ENCODE results near the gene C10orf62.

C10orf62 gene

DNA sequence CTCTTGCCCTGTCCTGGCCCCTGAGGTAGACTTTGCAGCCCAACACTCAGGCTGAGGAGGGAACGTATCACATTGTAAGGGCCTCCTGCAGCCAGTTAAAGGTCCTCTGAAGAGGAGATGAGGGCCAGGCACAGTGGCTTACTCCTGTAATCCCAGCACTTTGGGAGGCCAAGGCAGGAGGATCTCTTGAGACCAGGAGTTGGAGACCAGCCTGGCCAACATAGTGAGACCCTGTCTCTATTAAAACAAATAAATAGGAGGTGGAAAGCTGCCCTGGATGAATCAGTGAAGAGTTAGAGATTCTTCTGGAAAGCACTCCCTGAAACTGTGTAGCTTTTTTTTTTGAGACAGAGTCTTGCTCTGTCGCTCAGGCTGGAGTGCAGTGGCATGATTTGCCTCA lies 2.3 kb upstream of the C10orf62 start:
- no peak for DNase-seq

DNA sequence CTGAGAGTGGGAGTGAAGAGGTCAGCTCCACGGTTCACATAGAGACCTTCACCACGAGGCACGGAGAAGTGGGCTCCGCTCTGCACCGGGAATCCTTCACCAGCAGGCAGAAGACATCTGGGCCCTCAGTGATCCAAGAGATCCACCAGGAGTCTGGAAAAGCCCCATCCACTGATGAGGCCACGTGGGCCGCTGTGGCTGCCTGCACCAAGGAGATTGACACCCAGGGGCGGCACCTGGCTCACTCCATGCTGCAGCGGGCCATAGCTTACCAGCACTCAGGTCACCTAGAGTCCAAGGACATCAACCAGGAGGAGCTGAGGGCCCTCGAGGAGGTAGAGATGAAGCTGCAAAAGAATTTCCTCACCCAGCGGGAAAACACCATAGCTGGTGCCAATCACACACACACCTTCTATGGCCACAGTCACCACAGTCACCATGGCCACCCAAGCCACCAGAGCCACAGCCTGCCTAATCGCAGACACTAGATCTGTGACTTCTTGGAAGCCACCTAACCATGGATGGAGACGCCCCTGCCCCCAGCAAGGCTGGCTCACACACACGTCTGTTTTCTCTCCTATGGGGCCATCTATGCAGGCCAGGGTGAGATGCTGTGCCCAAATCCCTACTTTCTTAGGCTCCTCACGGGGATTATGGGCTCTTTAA lies 694 bp downstream of the C10orf62 start:
- no peak for DNase-seq

DNA sequence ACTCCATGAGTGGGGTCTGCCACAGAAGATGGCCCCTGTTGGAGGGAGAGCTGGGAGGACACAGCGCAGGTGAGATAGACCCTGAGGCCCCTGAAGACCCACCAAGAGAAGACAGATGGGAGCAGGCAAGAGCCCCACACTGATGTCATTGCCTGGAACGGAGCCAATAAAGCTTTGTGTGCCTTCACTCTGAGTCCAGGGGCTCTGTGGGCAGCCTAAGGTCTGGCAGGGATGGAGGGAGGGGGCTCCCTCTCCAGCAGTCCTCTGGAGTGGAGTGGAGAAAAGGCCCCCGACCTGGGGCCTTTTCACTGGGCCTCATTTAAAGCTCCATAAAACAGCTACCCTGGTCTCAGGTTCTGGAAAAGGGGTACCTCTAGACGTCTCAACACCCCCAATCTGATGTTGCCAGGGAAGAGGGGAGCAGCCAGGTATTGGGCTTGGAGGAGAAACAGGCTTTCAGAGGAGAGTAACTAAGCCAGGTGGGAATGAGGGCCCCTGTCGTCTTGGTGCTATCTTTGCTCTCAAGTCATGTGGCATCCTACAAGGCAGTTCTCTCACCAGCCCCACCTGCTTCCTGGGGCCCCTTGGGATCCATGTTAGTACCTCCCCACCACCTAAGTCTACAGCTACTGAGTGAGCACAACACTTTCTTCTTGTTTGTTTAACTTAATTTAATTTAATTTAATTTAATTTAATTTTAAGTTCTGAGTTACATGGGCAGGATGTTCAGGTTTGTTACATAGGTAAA lies 1.4 kb downstream of the C10orf62 start:
- no peak for DNase-seq

DNA sequence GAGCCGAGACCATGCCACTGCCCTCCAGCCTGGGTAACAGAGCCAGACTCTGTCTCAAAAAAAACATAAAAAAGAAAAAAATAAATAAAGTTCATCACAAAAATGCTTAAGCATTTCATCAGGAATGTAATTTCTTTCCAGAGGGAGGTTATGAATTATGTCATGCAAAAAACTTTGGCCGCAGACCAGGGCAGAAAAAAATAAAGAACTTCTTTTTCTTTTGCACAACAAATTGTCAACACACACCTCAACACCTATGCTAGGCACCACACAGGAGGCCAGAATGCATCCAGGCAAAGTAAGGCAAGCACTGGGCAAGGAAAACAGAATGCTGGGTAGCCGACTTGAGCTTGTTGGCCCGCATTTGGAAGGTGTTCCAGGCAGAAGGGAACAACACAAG lies 3.9 kb downstream of the C10orf62 start:
- DNase-seq = no peak

DNA sequence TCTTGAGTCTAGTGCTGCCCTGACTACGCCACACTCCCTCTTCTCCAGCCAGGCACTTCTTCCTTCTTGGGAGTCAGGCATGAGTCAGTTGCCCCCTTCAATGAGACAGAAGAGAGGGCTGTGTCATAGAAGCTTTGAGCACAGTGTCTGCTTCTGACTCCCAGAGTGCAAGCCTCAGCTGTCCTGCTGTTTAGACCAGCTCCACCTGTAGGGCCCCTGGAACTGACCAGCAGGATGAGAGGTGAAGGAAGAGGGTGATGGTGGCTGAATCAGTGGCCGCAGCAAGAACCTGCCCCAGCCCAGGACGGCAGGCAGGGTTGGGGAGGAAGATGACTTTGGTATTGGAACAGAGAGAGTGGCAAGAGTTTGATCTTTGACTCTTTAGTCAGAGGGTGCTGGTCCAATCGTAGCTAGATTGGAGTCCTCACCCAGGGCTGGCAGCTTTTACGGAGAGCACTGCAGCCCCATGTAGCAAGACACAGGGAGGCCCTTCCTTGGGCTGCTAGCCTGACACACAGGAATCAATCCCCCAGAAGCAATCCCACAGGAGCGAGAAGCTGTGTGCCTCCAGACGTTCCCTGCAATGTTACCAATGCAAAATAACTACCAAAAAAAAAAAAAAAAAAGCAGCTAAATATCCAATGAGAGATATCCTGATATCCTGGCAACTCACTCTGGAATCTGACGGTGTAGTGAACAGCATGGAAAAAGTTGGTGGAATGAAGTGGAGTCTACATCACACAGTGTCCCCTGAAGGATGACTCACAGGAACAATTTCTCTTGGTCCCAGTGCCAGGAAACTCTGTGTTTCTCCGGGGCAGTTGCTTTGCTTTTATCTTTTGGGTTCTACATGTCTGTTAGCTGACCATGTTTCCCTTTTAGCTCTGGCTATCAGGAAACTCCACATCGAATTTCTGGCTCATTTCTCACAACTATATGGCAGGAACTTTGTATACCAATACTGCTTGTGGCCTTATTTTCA lies 6.9 kb downstream of the C10orf62 start:
- DNase-seq = no peak

DNA sequence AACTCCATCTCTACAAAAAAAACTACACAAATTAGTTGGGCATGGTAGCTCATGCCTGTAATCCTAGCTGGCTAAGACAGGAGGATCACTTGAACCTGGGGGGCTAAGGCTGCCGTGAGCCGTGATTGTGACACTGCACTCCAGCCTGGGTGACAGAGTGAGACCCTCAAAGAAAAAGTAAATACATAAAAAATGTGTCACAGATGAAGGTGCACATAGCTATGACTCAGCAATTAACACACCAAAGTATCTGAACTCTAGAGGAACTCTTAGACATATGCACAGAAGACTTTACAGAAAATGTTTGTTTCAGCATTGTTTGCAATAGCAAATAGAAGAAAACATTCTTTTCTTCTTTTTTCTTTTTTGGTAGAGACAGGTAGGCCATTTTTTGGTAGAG lies 8.3 kb downstream of the C10orf62 start:
- DNase-seq = no peak

DNA sequence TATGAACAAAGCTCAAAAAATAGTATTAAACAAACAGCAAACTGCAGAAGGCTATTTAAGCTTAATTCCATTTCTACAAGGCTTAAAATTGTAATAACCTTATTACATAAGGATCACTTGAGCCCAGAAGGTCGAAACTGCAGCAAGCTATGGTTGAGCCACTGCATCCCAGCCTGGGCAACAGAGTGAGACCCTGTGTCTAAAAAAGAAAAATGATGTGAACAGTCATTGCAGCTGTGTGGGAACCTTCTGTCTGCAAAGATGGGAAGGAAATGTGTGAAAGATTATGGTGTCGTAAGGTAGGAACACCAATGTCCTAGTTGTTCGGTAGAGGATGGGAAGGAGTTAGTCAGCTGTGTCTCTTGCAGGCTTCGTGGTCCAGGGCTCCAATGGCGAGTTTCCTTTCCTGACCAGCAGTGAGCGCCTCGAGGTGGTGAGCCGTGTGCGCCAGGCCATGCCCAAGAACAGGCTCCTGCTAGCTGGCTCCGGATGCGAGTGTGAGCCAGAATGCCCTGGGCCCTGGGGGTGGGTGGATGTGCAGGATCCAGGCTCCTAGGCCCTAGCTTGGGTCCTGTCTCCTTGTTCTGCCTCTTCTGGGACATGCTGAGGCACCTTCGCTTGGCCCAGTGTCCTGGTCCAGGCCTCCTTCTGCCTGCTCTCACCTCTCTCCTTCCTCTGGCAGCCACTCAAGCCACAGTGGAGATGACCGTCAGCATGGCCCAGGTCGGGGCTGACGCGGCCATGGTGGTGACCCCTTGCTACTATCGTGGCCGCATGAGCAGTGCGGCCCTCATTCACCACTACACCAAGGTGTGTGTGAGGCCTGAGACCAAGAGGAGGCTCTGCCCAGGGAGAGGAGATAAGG lies 9.1 kb downstream of the C10orf62 start:
- DNase-seq = no peak

DNA sequence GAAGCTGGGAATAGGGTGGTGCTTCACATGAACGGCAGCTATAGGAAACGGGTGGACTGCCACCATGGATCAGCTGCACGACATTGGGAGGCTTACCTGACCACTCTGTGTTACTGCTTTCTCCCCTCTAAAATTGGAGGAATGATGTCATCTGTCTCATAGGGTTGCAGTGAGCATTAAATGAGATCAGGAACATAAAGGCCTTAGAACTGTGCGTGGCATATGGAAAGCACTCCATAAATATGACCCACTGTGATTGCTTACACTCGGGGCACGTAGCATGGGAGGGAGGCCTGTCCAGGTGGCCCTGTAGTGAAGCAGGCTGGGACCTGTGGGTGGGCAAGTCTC lies 9.7 kb downstream of the C10orf62 start:
- no peak for DNase-seq

DNA sequence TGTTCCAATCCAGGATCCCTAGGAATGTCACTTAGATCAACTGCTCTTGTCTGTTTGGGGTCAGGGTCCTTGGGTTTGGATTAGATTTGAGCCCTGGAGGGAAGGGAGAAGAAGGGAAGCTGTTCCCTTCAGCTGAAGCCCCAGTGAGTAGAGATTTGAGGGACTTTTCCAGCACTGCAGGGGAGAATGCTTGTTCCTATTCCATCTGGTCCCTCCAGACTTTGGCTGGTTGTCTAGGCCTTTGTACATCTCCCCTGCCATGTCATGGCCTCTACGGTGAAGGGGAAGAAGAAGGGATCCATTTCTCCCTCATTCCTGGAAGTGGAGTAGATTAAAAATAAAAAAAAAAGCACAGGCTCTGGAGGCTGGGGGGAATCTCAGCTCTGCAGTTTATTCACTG lies 11.1 kb downstream of the C10orf62 start:
- no peak for DNase-seq

DNA sequence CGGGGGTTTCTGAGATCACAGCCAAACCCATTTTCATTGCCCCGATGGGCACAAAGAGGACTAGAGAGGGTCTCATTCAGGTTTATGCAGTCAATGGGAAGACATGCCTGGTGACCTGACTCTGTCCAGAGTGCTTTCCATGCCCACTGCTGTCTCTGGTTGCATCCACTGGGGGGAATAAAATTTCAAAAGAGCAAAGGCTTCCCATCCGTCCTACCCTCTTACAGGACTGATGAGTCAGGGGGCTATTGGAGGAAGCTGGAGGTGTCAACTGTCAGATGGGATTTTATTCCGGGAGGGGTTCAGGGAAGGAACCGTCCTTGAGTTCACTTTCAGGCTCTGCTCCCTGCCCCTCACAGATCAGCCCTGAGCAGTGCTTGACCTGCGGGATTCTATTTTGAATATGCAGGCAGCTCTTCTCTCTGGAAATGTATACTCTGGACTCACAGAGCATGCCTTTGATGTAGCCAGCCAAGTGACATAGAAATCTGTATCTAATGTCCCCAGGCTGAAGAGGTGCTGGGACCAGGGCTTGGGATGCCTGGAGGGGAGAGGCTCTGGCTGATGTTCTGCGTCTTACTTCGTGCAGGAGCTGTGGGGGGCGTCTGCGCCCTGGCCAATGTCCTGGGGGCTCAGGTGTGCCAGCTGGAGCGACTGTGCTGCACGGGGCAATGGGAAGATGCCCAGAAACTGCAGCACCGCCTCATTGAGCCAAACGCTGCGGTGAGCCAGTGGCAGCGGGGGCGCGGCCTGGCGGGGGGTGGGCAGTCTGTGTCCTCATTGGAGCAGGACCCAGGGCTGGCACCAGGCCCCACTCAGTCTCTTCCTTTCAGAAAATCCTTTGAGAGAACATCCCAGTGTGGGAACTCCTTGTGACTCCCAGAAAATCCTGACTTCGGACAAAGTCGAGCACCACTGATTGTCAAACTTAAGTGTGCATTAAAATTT lies 12.0 kb downstream of the C10orf62 start:
- DNase-seq = no peak

DNA sequence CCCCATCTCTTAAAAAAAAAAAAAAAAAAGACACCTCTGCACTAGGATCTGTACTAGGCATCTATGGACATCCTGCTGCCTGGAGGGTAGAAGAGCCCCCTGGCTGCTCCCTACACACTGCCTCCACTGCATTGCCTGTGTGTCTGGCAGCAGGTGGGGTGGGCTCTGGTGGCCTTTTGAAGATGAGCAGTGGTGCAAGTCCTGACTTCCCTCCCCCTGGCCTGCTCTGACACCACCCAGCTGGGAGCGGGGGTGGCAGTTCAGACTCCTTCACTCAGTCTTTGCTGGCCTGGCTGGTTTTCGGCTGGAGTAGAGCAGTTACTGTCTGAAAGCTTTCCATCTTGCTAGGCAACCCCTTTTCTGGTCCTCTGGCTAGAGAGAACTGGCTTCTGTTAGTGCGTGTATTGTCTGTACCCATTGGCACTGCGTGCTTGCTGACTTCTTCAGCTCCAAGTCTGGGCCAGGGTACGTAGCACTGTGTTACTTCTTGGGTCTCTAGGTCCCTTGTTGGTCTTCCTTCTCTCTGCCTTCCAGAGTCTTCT lies 17.6 kb downstream of the C10orf62 start:
- no peak for DNase-seq

DNA sequence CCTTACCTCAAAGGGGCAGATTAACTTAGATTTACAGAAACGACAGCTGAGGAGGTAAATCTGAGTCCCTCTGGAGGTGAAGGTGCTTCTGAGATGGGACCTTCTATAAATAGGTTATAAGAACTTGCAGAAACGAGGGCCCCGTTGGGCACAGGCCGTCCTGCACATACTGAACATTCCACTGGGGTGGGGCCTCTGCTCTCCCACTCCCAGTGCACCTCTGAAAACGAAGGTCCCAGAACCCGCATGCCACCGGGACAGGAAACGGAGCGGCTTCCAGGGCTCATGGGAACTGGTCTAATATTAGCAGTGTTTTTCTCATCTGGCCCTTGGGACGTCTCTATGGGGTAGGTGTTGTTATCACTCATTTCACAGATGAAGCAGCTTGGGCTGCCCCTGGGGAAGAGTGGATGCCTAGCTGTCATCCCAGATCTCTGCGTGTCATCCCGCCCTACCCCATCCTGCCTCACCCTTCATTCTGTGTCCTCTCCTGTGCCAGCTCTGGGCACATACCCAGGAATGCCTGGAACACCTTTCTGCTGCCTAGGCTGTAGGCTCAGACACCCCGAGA lies 19.6 kb downstream of the C10orf62 start:
- DNase-seq = no peak

DNA sequence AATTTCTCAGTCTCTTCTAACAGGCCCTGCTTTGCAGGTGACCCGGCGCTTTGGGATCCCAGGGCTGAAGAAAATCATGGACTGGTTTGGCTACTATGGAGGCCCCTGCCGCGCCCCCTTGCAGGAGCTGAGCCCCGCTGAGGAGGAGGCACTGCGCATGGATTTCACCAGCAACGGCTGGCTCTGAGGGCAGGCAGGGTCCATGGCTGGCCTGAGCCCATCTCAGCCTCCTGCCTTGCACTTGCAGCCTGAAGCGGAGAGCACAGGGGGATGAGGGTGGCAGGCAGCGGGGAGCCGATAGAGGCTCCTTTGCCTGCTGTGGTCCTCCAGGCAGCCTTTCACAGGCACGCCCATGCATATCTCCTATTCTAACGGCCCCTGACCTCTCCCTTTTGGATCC lies 22.0 kb downstream of the C10orf62 start:
- DNase-seq = no peak

DNA sequence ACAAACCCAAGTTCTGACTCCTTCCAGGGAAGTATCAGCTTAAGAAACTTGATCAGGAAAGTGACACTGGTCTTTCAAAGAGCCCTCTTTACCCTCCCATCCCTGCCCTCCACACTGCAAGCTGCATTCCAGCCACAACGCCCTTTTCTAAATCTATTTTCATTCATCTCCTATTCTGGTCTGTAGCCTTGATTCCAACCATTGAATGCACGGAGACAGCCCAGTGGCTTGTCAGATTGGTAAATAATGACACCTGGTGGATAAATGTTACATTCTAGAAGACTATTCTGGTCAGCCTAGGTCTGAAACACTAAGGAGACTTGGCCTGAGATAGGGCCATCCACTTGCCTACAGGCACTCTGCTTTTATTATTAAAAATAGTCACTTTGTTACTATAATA lies 22.9 kb downstream of the C10orf62 start:
- DNase-seq = no peak

DNA sequence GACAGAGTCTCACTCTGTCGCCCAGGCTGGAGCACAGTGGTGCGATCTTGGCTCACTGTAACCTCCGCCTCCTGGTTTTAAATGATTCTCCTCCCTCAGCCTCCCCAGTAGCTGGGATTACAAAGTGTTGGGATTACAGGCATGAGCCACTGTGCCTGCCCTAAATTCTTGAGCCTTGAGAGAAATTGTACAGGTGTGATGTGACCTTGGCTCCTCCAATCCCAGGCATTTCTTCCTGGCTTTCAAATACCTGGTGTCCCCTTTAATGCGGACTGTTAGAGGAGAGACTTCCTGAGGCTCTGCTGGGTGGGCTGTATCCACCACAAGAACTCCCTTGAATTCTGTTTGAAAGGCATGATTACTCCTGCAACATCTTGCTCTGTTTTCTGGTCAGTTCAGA lies 28.8 kb downstream of the C10orf62 start:
- no peak for DNase-seq

DNA sequence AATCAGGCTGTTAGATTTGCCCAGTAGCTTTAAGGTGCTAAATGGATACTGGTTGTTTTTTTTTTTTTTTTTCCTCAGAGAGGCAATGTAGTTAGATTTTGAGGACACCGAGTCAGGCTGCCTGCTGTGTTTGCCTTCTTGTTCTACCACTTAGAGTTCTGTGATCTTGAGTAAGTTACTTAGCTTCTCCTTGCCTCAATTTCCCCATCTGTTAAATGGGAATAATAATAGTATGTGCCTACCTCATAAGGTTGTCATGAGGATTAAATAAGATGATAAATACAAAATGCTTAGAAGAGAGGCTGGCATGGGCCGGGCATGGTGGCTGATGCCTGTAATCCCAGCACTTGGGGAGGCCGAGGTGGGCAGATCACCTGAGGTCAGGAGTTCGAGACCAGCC lies 29.2 kb downstream of the C10orf62 start:
- no peak for DNase-seq

DNA sequence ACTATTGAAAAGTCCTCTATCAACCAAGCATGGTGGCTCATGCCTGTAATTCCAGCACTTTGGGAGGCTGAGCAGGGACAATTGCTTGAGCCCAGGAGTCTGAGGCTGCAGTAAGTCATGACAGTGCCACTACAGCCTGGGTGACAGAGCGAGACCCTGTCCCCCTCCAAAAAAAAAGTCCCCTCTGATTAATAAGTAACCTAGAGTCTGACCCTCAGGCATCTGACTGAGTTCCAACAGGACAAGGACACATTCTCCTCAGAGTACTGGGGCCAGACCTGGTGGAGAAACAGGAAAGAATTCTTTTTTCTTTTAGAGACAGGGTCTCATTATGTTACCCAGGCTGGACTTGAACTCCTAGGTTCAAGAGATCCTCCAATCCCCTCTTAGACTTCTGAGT lies 33.8 kb downstream of the C10orf62 start:
- DNase-seq = no peak

DNA sequence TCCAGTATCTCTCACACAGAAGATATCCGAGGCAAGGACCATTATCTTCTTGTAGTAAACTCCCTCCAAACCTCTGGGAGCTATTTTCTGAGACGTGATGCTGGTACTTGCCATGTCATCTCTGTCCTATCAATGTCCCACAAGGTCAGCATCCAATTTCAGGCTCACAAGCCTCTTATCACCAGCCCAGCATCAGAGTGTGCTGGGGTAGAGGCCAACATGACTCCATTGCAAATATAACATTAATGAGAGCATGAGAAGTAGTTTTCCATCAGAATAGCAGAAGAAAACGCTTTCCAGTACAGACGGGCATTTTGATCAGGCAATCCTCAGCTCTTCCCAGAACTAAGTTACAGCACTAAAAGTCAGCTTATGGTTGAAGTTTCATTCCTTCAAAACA lies 38.2 kb downstream of the C10orf62 start:
- DNase-seq = no peak

DNA sequence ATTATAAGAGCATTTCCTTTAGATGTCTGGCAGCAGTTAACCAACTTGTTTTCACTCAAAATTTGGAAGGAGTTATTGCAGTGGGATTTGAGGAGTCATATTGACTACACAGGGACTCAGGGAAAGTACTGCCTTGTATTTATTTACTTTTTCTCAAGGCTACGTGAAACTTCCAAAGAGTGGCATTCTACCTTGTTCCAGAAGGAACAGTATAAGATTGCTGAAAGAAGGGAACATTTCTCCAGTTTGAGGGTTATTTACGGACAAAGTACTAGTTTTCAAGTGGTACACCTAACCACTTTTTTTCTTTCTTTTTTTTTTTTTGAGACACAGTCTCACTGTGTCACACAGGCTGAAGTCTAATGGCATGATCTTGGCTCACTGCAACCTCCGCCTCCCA lies 38.7 kb downstream of the C10orf62 start:
- DNase-seq = no peak

DNA sequence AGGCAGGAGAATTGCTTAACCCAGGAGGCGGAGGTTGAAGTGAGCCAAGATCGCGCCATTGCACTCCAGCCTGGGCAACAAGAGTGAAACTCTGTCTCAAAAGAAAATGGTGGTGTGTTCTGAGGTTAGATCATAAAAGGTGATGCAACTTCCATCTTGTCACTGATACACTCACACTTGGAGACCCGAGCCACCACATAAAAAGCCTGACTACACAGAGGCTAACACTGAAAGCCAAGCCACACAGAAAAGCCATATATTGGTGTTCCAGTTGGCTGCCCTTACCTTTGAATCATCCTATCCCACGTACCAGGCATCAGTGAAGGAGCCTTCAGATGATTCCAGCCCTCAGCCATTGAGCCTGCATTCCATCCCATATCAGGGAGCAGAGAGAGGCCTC lies 39.8 kb downstream of the C10orf62 start:
- no peak for DNase-seq

DNA sequence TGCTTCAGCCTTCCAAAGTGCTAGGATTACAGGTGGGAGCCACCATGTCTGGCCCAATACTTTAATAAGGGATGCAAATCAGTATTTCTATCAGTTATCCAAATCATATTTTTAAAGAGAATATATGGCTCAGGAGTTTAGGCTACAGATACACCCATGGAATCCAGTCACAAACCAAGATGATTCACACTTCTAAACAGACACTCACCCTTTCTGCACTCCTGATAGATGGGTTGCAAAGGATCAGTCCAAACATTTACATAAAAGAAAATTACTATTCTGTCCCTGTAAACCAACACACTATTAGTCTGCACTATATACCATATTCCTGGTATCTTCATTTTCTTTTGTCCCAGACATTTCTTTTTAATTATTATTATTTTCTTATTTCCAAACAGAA lies 41.6 kb downstream of the C10orf62 start:
- DNase-seq = no peak

Measured in activated CD4-positive, alpha-beta T cell treated with anti-CD3 and anti-CD28 coated beads for 1 hour (primary cell).